K562 (cell line): ENCODE measurements around the gene MAST4. TPM values are rescaled to one million over a fixed set of nuclear protein-coding genes. Genes with fewer than 3 reads are reported as not detected.

Experiments
- ATAC-seq: fragments of 200-7000 bp; cut with Tn5 transposase; 3 replicates; pipeline ENCODE4 v1.9.1; 2020; ENCODE audit warnings: moderate library complexity
- BruUV-seq: library from RNA; stranded (reverse); fragments of 400-500 nt; replicated peaks from 2 replicates; lab custom pipeline; 2021; lab: Mats Ljungman, UMichigan
- CTCF ChIA-PET: fragments of 300-600 bp; formaldehyde crosslinking; extraction: SDS; loops from one replicate; lab custom pipeline; 2021; ENCODE audit warnings: low intra/inter-chr PET ratio; lab: Yijun Ruan, JAX
- POLR2A ChIA-PET: fragments of 300-600, 350-650 bp; sonication (Branson Sonifier 250); formaldehyde crosslinking; extraction: SDS; loops from one replicate; lab custom pipeline; 2021; ENCODE audit warnings: antibody characterized with exemption, inconsistent platforms; lab: Yijun Ruan, JAX
- DNase-seq, 4 experiments: peaks; one replicate each; pipeline versions ENCODE4 v3.0.0 to v3.0.0-alpha.2; 2011 to 2018; ENCODE audit warnings: low spot score in 3 of 4, mixed read lengths in 3 of 4; ENCODE audit errors: extremely low read depth in 1 of 4
- FAIRE-seq: peaks from 2 replicates; lab custom pipeline; 2011; peaks lifted over from hg19 to GRCh38; lab: Jason Lieb, UNC
- H2AFZ ChIP-seq: 2 replicates; pipeline ENCODE4 v1.6.0; 2011; ENCODE audit warnings: low read depth, low read length, control low read depth, inconsistent platforms
- H3K27ac ChIP-seq: fragments of 200-600 bp; 3 replicates; pipeline ENCODE4 v1.8.0; 2011; ENCODE audit warnings: low read depth, mild to moderate bottlenecking, control low read depth, inconsistent platforms, low read length, moderate library complexity, mixed read lengths; ENCODE audit errors: extremely low read depth
- H3K27me3 ChIP-seq, 2 experiments: fragments of 300-600 bp in 1 of 2; 2 replicates in 1 of 2; 3 replicates in 1 of 2; pipeline versions ENCODE4 v1.6.0 to v1.8.0; 2011; ENCODE audit warnings: inconsistent platforms in 2 of 2, low read length in 2 of 2, mild to moderate bottlenecking in 1 of 2, mixed read lengths in 1 of 2, moderate library complexity in 1 of 2; ENCODE audit not compliant: control insufficient read depth in 2 of 2, insufficient read depth in 2 of 2
- H3K36me3 ChIP-seq: fragments of 300-600 bp; 3 replicates; pipeline ENCODE4 v1.8.0; 2011; ENCODE audit warnings: mild to moderate bottlenecking, low read length, inconsistent platforms; ENCODE audit not compliant: control insufficient read depth, insufficient read depth
- H3K4me1 ChIP-seq, 2 experiments: fragments of 200-600 bp in 1 of 2; replicated peaks in 1 of 2; 2 replicates in 1 of 2; 3 replicates in 1 of 2; pipeline versions ENCODE4 v1.5.1 to v1.8.0; 2011; ENCODE audit warnings: inconsistent platforms in 2 of 2, low read length in 2 of 2, mild to moderate bottlenecking in 1 of 2, mixed read lengths in 1 of 2, moderate library complexity in 1 of 2; ENCODE audit not compliant: control insufficient read depth in 2 of 2, insufficient read depth in 2 of 2
- H3K4me2 ChIP-seq: 2 replicates; pipeline ENCODE4 v1.6.1; 2011; ENCODE audit warnings: low read length, control low read depth, inconsistent platforms, mixed read lengths; ENCODE audit not compliant: insufficient read depth
- H3K4me3 ChIP-seq: fragments of 200-600 bp; sonication (generic), shearing (Covaris generic); 2 replicates; pipeline ENCODE4 v1.5.1; 2016; ENCODE audit warnings: control low read depth, inconsistent platforms
- H3K79me2 ChIP-seq: fragments of 200-600 bp; 3 replicates; pipeline ENCODE4 v1.8.0; 2011; ENCODE audit warnings: low read length, inconsistent platforms; ENCODE audit not compliant: control insufficient read depth, insufficient read depth
- H3K9ac ChIP-seq, 2 experiments: 2 replicates each; pipeline versions ENCODE4 v1.6.0 to v1.6.1; 2011; ENCODE audit warnings: low read depth in 2 of 2, low read length in 2 of 2, control low read depth in 1 of 2, inconsistent platforms in 1 of 2, mild to moderate bottlenecking in 1 of 2, mixed read lengths in 1 of 2; ENCODE audit not compliant: insufficient read depth in 1 of 2
- H3K9me1 ChIP-seq: one replicate; pipeline ENCODE4 v1.6.0; 2011; ENCODE audit warnings: inconsistent platforms, mild to moderate bottlenecking, low read length, moderate library complexity; ENCODE audit not compliant: control insufficient read depth, insufficient read depth
- H3K9me3 ChIP-seq: replicated peaks from 2 replicates; pipeline ENCODE4 v1.5.1; 2011; ENCODE audit warnings: low read depth, low read length, inconsistent platforms; ENCODE audit not compliant: control insufficient read depth, insufficient read depth
- H4K20me1 ChIP-seq: replicated peaks from 2 replicates; pipeline ENCODE4 v1.6.1; 2011; ENCODE audit warnings: low read length, inconsistent platforms, mixed read lengths; ENCODE audit not compliant: control insufficient read depth, insufficient read depth
- ELF1 ChIP-seq: fragments of 200-800 bp; sonication (Bioruptor generic); IDR thresholded peaks from 2 replicates; pipeline ENCODE4 v1.6.1; 2016; ENCODE audit warnings: missing genetic modification characterization, missing compliant biosample characterization
- SRSF1 ChIP-seq: fragments of 200-400 bp; formaldehyde crosslinking; IDR thresholded peaks from 2 replicates; pipeline ENCODE4 v1.6.1; 2017; ENCODE audit warnings: mild to moderate bottlenecking, low read depth, low read length, moderate library complexity
- in situ Hi-C: fragments of 300-500 bp; cut with MboI; formaldehyde crosslinking; loops from 4 replicates; pipeline ENCODE4 v1.15.0; 2018; ENCODE audit warnings: inconsistent platforms, mixed read lengths
- intact Hi-C: fragments of 100-400 bp; cut with micrococcal nuclease; formaldehyde crosslinking; loops from 2 replicates; pipeline ENCODE4 v1.14.2; 2022
- polyA plus RNA-seq, 8 experiments: library from polyadenylated mRNA; depleted of rRNA in 4 of 8; stranded (reverse) in 5 of 8; unstranded in 3 of 8; fragments of >200 nt; fragmentation: Nextera tagmentation in 2 of 8; fragmentation: Illumina TruSeq in 1 of 8; extraction: Ambion mirVana in 2 of 8; extraction: Trizol in 1 of 8; gene quantifications; 2 replicates each; pipeline versions ENCODE4 v1.2.1 to v1.2.3, GENCODE V29; 2011 to 2014; ENCODE audit warnings: inconsistent platforms in 1 of 8, missing spikeins in 1 of 8
- total RNA-seq, 7 experiments: library from RNA; depleted of rRNA in 6 of 7; stranded (reverse); fragments of >200 nt in 6 of 7; fragmentation: Illumina TruSeq in 2 of 7; extraction: Trizol in 2 of 7; gene quantifications; 2 replicates each; pipeline versions ENCODE4 v1.2.1 to v1.2.3, GENCODE V29; 2011 to 2021; ENCODE audit warnings: low replicate concordance in 1 of 7
- TF ChIP-seq, protein P1 (sequence below), 2 experiments: IDR thresholded peaks in 1 of 2; conservative IDR thresholded peaks in 1 of 2; 2 replicates each; pipeline ENCODE4 v1.6.1; 2016; ENCODE audit warnings: low read depth in 2 of 2, mild to moderate bottlenecking in 1 of 2, missing compliant biosample characterization in 1 of 2, missing genetic modification characterization in 1 of 2, moderate library complexity in 1 of 2
- TF ChIP-seq, protein P2 (sequence below): fragments of 250-450 bp; sonication (Bioruptor Pico); IDR thresholded peaks from 2 replicates; pipeline ENCODE4 v1.4.0; 2020
- TF ChIP-seq, protein P3 (sequence below): sonication (generic); formaldehyde crosslinking; IDR thresholded peaks from 2 replicates; pipeline ENCODE4 v1.8.0; 2022; ENCODE audit warnings: mild to moderate bottlenecking, missing genetic modification reagents

The MAST4 gene
- total and polyA plus RNA-seq, 9 of the 15 experiments (the other 6 are each of a cell fraction or from before 2014, with no cell fraction given), result 0.88 to 10.1 (median 5.2) TPM

DNA sequence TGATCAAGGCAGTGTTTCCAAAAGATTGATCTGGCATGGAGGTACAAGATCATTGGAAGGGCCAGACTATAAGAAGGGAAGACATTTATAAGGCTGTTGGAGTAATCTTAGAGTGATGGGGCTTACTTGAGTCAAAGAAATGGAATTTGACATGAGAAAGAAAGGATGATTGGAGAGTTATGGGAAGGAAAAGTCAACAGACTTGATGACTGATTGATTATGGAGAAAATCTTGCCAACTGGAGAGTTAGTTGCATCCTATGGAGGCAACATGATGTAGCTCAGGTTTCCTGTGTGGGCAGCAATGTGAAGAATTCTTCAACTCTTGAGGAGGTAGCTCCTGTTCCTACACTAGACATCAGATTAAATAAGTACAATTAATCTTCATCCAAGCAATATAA is 10.9 kb upstream of the MAST4 start:
- Histone ChIP-seq H2AFZ (no peak overlapping the region), H3K9me1 (no peaks in the 10 kb centered on the region), H3K27me3 (no peaks in the 10 kb centered on the region), H3K36me3 (no peaks in the 10 kb centered on the region), H4K20me1 (no peaks in the 10 kb centered on the region), H3K4me1 (no peaks in the 10 kb centered on the region), H3K9me3 (no peaks in the 10 kb centered on the region), H3K4me2 (no peak overlapping the region), H3K79me2 (no peaks in the 10 kb centered on the region), H3K27ac (no peak overlapping the region), H3K9ac (no peak overlapping the region), H3K4me3 (no peak overlapping the region)
- CTCF ChIA-PET, result no interaction called here
- intact Hi-C loops (no loop called here), in situ Hi-C loops (no loop called here)
- FAIRE-seq (no peak), ATAC-seq (no peak), DNase-seq (no peak)
- no TSS peak for BruUV-seq
- POLR2A ChIA-PET, result no interaction called here
- TF ChIP-seq, protein P1, sequence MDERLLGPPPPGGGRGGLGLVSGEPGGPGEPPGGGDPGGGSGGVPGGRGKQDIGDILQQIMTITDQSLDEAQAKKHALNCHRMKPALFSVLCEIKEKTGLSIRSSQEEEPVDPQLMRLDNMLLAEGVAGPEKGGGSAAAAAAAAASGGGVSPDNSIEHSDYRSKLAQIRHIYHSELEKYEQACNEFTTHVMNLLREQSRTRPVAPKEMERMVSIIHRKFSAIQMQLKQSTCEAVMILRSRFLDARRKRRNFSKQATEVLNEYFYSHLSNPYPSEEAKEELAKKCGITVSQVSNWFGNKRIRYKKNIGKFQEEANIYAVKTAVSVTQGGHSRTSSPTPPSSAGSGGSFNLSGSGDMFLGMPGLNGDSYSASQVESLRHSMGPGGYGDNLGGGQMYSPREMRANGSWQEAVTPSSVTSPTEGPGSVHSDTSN (CRISPR knock-in tag; IDR thresholded peaks at IDR 0.05; ENCODE audit: low read depth), result no peak
- TF ChIP-seq, protein P1 (tag; conservative IDR thresholded peaks at IDR 0.05; ENCODE audit: low read depth), result no peak
- no peak for TF ChIP-seq ELF1 (tag)
- no peak for TF ChIP-seq SRSF1
- TF ChIP-seq, protein P2, sequence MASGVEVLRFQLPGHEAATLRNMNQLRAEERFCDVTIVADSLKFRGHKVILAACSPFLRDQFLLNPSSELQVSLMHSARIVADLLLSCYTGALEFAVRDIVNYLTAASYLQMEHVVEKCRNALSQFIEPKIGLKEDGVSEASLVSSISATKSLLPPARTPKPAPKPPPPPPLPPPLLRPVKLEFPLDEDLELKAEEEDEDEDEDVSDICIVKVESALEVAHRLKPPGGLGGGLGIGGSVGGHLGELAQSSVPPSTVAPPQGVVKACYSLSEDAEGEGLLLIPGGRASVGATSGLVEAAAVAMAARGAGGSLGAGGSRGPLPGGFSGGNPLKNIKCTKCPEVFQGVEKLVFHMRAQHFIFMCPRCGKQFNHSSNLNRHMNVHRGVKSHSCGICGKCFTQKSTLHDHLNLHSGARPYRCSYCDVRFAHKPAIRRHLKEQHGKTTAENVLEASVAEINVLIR (CRISPR knock-in tag), result no peak
- TF ChIP-seq, protein P3, sequence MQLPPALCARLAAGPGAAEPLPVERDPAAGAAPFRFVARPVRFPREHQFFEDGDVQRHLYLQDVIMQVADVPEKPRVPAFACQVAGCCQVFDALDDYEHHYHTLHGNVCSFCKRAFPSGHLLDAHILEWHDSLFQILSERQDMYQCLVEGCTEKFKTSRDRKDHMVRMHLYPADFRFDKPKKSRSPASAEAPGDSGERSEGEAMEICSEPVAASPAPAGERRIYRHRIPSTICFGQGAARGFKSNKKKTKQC (CRISPR knock-in tag), result no peak
